Naive thymus-derived CD8-positive, alpha-beta T cell (primary cell): Measurements from ENCODE around the gene WAS. TPM values are rescaled to one million over a fixed set of nuclear protein-coding genes. Genes with fewer than 3 reads are reported as not detected.

ENCODE experiments used
- ATAC-seq, 2 donors: fragments of 150-1000 bp; cut with Tn5 transposase in 1 of 2; sonication (Bioruptor Pico), chemical (Tn5 transposase) in 1 of 2; 1 replicate in 1 of 2; 2 replicates in 1 of 2; pipeline ENCODE4 v1.10.0; 2021; ENCODE audit warnings: mild to moderate bottlenecking in 2 of 2, moderate library complexity in 2 of 2
- POLR2A ChIA-PET: fragments of 350-600 bp; sonication (Branson Sonifier 250); formaldehyde crosslinking; loops from one replicate; lab custom pipeline; 2021; ENCODE audit warnings: antibody characterized with exemption; lab: Charles Lee
- DNase-seq, 10 donors: peaks; one replicate each; pipeline versions ENCODE4 v3.0.0 to v3.0.0-alpha.2; 2020 to 2022
- H3K27ac Mint-ChIP-seq, 10 donors: one replicate each; pipeline ENCODE4 v1.8.0; 2020 to 2022; ENCODE audit warnings: mild to moderate bottlenecking in 10 of 10, mixed read lengths in 10 of 10, moderate library complexity in 4 of 10, inconsistent platforms in 1 of 10
- H3K27me3 Mint-ChIP-seq, 5 donors: one replicate each; pipeline ENCODE4 v1.8.0; 2021 to 2022; ENCODE audit warnings: mixed read lengths in 5 of 5
- H3K36me3 Mint-ChIP-seq, 3 donors: one replicate each; pipeline ENCODE4 v1.8.0; 2020 to 2022; ENCODE audit warnings: mixed read lengths in 3 of 3, mild to moderate bottlenecking in 2 of 3, inconsistent platforms in 1 of 3
- H3K4me1 Mint-ChIP-seq, 4 donors: one replicate each; pipeline ENCODE4 v1.8.0; 2021 to 2022; ENCODE audit warnings: mixed read lengths in 4 of 4
- H3K4me3 Mint-ChIP-seq, 10 donors: one replicate each; pipeline ENCODE4 v1.8.0; 2020 to 2022; ENCODE audit warnings: mild to moderate bottlenecking in 10 of 10, mixed read lengths in 10 of 10, moderate library complexity in 6 of 10, inconsistent platforms in 1 of 10
- H3K9me3 Mint-ChIP-seq, 9 donors: one replicate each; pipeline ENCODE4 v1.8.0; 2020 to 2022; ENCODE audit warnings: mixed read lengths in 9 of 9, mild to moderate bottlenecking in 3 of 9, inconsistent platforms in 1 of 9, moderate library complexity in 1 of 9
- polyA plus RNA-seq, 3 donors: library from polyadenylated mRNA; unstranded; fragments of 300-500 nt; fragmentation: Illumina TruSeq; gene quantifications; one replicate each; pipeline ENCODE4 v1.2.3, GENCODE V29; 2021
- total RNA-seq, 8 experiments: library from RNA in 2 of 8; stranded (reverse) in 2 of 8; gene quantifications; one replicate each; pipeline ENCODE4 v1.2.3 and lab custom pipeline; 2021 to 2026

WAS gene
- total and polyA plus RNA-seq, 5 experiments from 2014 or later = 13.9 to 99.7 (median 25.1) TPM

- POLR2A ChIA-PET = no interaction called here
- Mint-ChIP-seq H3K4me1 (peaks cover 14 to 40% (median 16%) of the 10 kb centered on the region in 4 donors), H3K36me3 (peaks cover 0 to 35% (median 0%) of the 10 kb centered on the region in 3 donors), H3K9me3 (no peaks in the 10 kb centered on the region), H3K27ac (peak overlapping the region in 2 of 10 donors; percentile 29 to 44), H3K4me3 (no peak overlapping the region), H3K27me3 (no peaks in the 10 kb centered on the region)
- DNase-seq (no peak), ATAC-seq (no peak)
These were observed 18.4 kb downstream of the WAS start for GRCh38 chrX:48702032-48702431.

- H3K27ac Mint-ChIP-seq = peak overlapping the region in 3 of 10 donors; percentile 28 to 80 (median 57)
- DNase-seq = no peak
- ATAC-seq = no peak
- no peaks in the 10 kb centered on the region for H3K27me3 Mint-ChIP-seq
- POLR2A ChIA-PET = no interaction called here
- no peaks in the 10 kb centered on the region for H3K9me3 Mint-ChIP-seq
- peaks cover 8 to 34% (median 10%) of the 10 kb centered on the region in 4 donors for H3K4me1 Mint-ChIP-seq
- H3K4me3 Mint-ChIP-seq = no peak overlapping the region
- peaks cover 0 to 41% (median 0%) of the 10 kb centered on the region in 3 donors for H3K36me3 Mint-ChIP-seq
These were observed 19.1 kb downstream of the WAS start for GRCh38 chrX:48702716-48703115.

- ATAC-seq (no peak), DNase-seq (no peak)
- Mint-ChIP-seq H3K27ac (peak overlapping the region in 1 of 10 donors; percentile 57), H3K4me1 (peaks cover 6 to 32% (median 10%) of the 10 kb centered on the region in 4 donors), H3K27me3 (no peaks in the 10 kb centered on the region), H3K9me3 (no peaks in the 10 kb centered on the region), H3K36me3 (peaks cover 0 to 44% (median 0%) of the 10 kb centered on the region in 3 donors), H3K4me3 (no peak overlapping the region)
- POLR2A ChIA-PET = no interaction called here
These were observed 19.6 kb downstream of the WAS start for GRCh38 chrX:48703228-48703627.

DNA sequence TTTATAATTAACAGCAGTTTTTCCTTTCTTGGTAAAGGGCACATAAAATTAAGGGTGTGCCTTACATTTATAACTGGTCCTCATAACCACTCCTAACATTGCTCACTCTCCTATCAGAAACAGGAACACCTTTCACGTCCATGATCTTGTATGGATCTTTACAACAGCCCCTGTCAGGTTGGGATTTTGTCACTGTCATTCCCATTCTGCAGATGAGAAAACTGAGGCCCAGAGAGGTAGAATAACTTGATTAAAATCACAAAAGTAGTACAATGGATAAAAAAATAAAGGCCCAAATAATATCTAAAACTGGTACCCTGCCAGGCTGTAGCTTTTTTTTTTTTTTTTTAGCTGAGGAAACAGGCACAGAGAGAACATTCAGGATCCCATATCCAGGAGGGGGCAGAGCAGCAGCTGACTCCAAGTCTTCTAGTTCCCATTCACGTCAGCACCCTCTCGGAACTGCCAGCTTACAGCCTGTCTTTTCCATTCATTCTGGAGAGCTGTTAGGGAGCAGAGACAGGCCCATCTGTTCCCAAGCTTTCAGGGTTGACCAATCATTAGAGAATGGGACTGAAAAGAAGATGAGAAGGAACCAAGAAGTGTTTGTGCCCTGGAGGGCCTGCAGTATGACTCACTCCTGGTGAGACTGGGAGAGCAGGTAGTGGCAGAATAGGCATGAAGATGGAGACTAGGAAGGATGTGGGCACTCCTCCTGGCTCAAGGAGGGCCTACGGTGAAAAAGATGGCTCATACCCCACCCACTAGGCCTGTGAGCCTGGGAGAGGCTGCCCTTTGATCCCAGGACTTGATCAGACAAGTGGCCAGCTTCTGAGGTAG, 20.3 kb downstream of the WAS start:
- no peak for ATAC-seq
- no peak for DNase-seq
- H3K4me1 Mint-ChIP-seq = peaks cover 10 to 36% (median 10%) of the 10 kb centered on the region in 4 donors
- POLR2A ChIA-PET = no interaction called here
- H3K27ac Mint-ChIP-seq = peak overlapping the region in 2 of 10 donors; percentile 34 to 60
- H3K27me3 Mint-ChIP-seq = no peaks in the 10 kb centered on the region
- H3K9me3 Mint-ChIP-seq = no peaks in the 10 kb centered on the region
- H3K4me3 Mint-ChIP-seq = no peak overlapping the region
- H3K36me3 Mint-ChIP-seq = peaks cover 0 to 47% (median 0%) of the 10 kb centered on the region in 3 donors

- DNase-seq = no peak
- Mint-ChIP-seq H3K9me3 (no peaks in the 10 kb centered on the region), H3K4me1 (peaks cover 7 to 36% (median 15%) of the 10 kb centered on the region in 4 donors), H3K27ac (peak overlapping the region in 1 of 10 donors; percentile 37), H3K36me3 (peaks cover 0 to 34% (median 0%) of the 10 kb centered on the region in 3 donors), H3K27me3 (no peaks in the 10 kb centered on the region), H3K4me3 (no peak overlapping the region)
- no peak for ATAC-seq
- POLR2A ChIA-PET = no interaction called here
These were observed 22.3 kb downstream of the WAS start for GRCh38 chrX:48705871-48706270.

DNA sequence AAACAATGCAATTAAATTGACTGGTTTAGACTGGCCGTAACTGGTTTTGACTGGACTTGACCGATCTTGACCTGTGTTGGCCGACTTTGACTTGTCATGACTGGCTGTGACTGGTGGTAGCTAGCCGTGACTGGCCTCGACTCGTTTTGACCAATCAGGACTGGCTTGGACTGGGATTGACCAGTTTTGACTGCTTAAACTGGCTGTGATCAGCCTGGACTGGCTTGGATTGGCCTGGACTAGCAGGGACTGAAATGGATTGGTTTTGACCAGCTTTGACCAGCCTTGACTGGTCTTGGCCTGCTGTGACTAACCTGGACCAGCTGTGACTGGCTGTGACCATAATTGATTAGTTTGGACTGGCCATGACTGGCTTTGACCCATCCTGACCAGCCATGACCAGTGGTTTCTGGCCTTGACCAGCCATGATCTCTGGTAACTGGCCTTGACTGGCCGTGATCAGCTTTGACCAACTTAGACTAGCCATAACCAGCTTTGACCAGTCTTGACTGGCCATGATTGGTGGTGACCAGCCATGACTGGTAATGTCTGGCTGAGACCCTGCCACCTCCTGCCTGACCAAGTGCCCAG, 26.0 kb downstream of the WAS start:
- POLR2A ChIA-PET = interaction anchor here (2.1 kb wide), 1 partner anchor 13 kb away, joined by 7 read pairs; the partner anchor contains the start of gene SUV39H1
- peaks cover 36 to 57% (median 48%) of the 10 kb centered on the region in 4 donors for H3K4me1 Mint-ChIP-seq
- DNase-seq = no peak
- no peak for ATAC-seq
- no peak overlapping the region for H3K4me3 Mint-ChIP-seq
- H3K9me3 Mint-ChIP-seq = no peaks in the 10 kb centered on the region
- H3K36me3 Mint-ChIP-seq = peaks cover 0 to 24% (median 0%) of the 10 kb centered on the region in 3 donors
- H3K27me3 Mint-ChIP-seq = no peaks in the 10 kb centered on the region
- no peak overlapping the region for H3K27ac Mint-ChIP-seq

DNA sequence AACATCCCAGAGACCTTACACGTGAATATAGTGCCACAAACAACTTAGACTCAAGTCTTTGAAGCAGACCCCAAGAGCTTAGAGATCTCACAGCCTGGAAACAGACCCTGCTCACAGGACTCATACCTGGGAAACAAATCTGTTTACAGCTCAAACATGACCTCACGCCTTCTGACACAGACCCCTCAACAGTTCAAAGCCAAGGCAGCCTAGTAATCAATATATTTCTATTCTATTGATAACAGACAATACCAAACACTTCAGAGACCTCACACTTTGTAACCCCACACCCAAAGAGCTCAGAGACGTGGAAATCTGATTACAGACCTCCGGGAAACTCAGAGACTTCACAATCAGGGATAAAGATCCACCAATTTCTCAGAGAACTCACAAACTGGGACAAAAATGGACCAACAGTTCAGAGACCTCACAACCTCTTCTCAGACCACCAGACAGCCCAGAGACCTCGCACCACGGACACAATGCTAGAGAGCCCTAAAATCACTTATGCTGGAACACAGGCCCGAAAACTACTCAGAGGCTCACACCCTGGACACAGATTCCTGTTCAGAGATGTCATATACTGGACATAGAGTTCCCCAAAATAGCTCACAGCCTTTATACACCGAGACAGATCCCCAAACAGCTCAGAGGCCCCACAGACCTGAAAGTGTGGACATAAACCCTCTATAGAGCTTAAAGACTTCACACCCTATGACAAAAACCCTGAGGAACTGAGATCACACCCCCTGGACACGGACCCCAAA, 27.7 kb downstream of the WAS start:
- no peaks in the 10 kb centered on the region for H3K27me3 Mint-ChIP-seq
- peaks cover 0 to 20% (median 0%) of the 10 kb centered on the region in 3 donors for H3K36me3 Mint-ChIP-seq

GRCh38 chrX:48711929-48712505, 28.4 kb downstream of the WAS start:
- Mint-ChIP-seq H3K27me3 (no peaks in the 10 kb centered on the region), H3K4me3 (peak overlapping the region in 9 of 10 donors; percentile 33 to 78 (median 69)), H3K27ac (peak overlapping the region; percentile 79 to 97 (median 90)), H3K36me3 (peaks cover 0 to 15% (median 0%) of the 10 kb centered on the region in 3 donors), H3K9me3 (no peaks in the 10 kb centered on the region), H3K4me1 (peaks cover 53 to 75% (median 71%) of the 10 kb centered on the region in 4 donors)
- no peak for ATAC-seq
- DNase-seq = no peak
- POLR2A ChIA-PET = interaction anchor here (0.7 to 1.0 kb wide), 3 partner anchors 25 to 89 kb away, joined by 3 to 6 read pairs (median 3); partner anchors contain the start of gene WAS

More for the DNA sequence above, 27.7 kb downstream of the WAS start:
- H3K27ac Mint-ChIP-seq = peak overlapping the region; percentile 79 to 97 (median 90)
- no peaks in the 10 kb centered on the region for H3K9me3 Mint-ChIP-seq
- ATAC-seq = no peak
- peaks cover 49 to 69% (median 64%) of the 10 kb centered on the region in 4 donors for H3K4me1 Mint-ChIP-seq
- POLR2A ChIA-PET = interaction anchor here (0.7 to 1.0 kb wide), 4 partner anchors 26 to 90 kb away, joined by 3 to 6 read pairs (median 3); partner anchors contain the start of gene WAS
- peak overlapping the region in 8 of 10 donors; percentile 7 to 78 (median 40) for H3K4me3 Mint-ChIP-seq
- DNase-seq = no peak

DNA sequence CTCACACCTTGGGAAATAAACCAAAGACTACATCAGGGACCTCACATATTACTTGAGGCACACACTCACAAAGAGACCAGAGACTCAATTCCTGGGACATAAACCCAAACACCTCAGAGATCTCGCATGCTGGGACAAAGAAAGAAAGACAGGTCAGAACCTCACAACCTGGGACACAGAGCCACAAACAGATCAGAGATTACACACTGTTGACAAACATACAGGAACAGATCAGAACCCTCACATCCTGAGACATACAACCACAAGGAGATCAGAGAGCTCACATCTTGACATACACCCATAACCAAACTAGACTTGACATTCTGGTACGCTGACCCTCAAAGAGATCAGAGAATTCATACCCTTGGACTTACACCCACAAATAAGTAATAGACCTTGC, 30.2 kb downstream of the WAS start:
- peak overlapping the region; percentile 79 to 97 (median 92) for H3K27ac Mint-ChIP-seq
- peak overlapping the region; percentile 2 to 82 (median 70) for H3K4me3 Mint-ChIP-seq
- H3K27me3 Mint-ChIP-seq = no peaks in the 10 kb centered on the region
- H3K36me3 Mint-ChIP-seq = peaks cover 0 to 3% (median 0%) of the 10 kb centered on the region in 3 donors
- H3K4me1 Mint-ChIP-seq = peaks cover 62 to 83% (median 81%) of the 10 kb centered on the region in 4 donors
- DNase-seq (peak in 1 of 10 donors; percentile 40), ATAC-seq (peak; percentile 15 to 48)
- POLR2A ChIA-PET = interaction anchor here (0.6 to 4.6 kb wide), 6 partner anchors 12 to 245 kb away, joined by 3 to 28 read pairs (median 8); partner anchors contain the start of genes SUV39H1 and WAS
- H3K9me3 Mint-ChIP-seq = no peaks in the 10 kb centered on the region

GRCh38 chrX:48714573-48714972, 31.0 kb downstream of the WAS start:
- Mint-ChIP-seq H3K4me3 (peak overlapping the region in 9 of 10 donors; percentile 0 to 75 (median 57)), H3K4me1 (peaks cover 66 to 86% (median 85%) of the 10 kb centered on the region in 4 donors), H3K9me3 (no peaks in the 10 kb centered on the region), H3K27ac (peak overlapping the region; percentile 79 to 97 (median 92)), H3K36me3 (peaks cover 0 to 2% (median 0%) of the 10 kb centered on the region in 3 donors), H3K27me3 (no peaks in the 10 kb centered on the region)
- peak in 3 of 10 donors; percentile 45 to 68 (median 65) for DNase-seq
- peak; percentile 41 to 46 for ATAC-seq
- POLR2A ChIA-PET = interaction anchor here (1.1 to 4.6 kb wide), 4 partner anchors 11 to 38 kb away, joined by 3 to 28 read pairs (median 11); partner anchors contain the start of gene SUV39H1

DNA sequence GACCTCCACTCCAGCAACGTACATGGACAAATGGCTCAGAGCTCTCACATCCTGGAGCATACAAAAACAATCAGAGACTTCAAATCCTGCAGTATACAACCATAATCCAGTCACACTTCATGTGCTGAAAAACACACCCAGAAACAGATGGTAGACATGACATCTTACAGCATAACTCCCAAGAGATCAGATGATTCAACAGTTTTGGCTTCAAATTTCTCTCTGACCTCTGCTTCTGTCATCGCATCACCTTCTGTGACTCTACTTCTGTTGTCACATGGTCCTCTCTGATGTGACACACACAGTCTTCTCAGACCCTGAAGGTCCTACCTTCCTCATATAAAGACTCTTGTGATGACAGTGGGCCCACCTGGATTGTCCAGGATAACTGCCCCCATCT, 31.5 kb downstream of the WAS start:
- H3K36me3 Mint-ChIP-seq = peaks cover 0 to 2% (median 0%) of the 10 kb centered on the region in 3 donors
- ATAC-seq = peak in 1 of 2 donors; percentile 6
- peaks cover 66 to 86% (median 85%) of the 10 kb centered on the region in 4 donors for H3K4me1 Mint-ChIP-seq
- peak overlapping the region; percentile 78 to 97 (median 90) for H3K27ac Mint-ChIP-seq
- H3K27me3 Mint-ChIP-seq = no peaks in the 10 kb centered on the region
- POLR2A ChIA-PET = interaction anchor here (2.6 to 4.6 kb wide), 2 partner anchors 11 to 22 kb away, joined by 11 to 28 read pairs; no protein-coding TSS in a partner anchor
- no peak for DNase-seq
- peak overlapping the region in 8 of 10 donors; percentile 11 to 75 (median 64) for H3K4me3 Mint-ChIP-seq
- H3K9me3 Mint-ChIP-seq = no peaks in the 10 kb centered on the region
